Right lobe of liver (tissue), 4 donors: Measurements from ENCODE around the gene BPIFB1.

Source experiments
- POLR2A ChIP-seq: fragments of 450-650 bp; IDR thresholded peaks from one replicate; pipeline ENCODE4 v1.6.1; 2017; ENCODE audit warnings: antibody characterized with exemption, mild to moderate bottlenecking
- TF ChIP-seq, protein P1 (sequence below), 4 donors: fragments of 200-600 bp in 3 of 4; fragments of 450-650 bp in 1 of 4; IDR thresholded peaks; one replicate each; pipeline versions ENCODE4 v1.5.1 to v1.8.0; 2016 to 2022; ENCODE audit warnings: antibody characterized with exemption in 4 of 4, mild to moderate bottlenecking in 2 of 4
- donor health status: DM: no; HTN: no; CAD: no.
- donor health status: DM: no; HTN: no; CAD: no.
- donor health status: DM: no; HTN: yes; CAD: no.

GRCh38 chr20:33259371-33259770 is 23.6 kb upstream of the BPIFB1 start:
- TF ChIP-seq, protein P1, sequence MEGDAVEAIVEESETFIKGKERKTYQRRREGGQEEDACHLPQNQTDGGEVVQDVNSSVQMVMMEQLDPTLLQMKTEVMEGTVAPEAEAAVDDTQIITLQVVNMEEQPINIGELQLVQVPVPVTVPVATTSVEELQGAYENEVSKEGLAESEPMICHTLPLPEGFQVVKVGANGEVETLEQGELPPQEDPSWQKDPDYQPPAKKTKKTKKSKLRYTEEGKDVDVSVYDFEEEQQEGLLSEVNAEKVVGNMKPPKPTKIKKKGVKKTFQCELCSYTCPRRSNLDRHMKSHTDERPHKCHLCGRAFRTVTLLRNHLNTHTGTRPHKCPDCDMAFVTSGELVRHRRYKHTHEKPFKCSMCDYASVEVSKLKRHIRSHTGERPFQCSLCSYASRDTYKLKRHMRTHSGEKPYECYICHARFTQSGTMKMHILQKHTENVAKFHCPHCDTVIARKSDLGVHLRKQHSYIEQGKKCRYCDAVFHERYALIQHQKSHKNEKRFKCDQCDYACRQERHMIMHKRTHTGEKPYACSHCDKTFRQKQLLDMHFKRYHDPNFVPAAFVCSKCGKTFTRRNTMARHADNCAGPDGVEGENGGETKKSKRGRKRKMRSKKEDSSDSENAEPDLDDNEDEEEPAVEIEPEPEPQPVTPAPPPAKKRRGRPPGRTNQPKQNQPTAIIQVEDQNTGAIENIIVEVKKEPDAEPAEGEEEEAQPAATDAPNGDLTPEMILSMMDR (IDR thresholded peaks at IDR 0.05): no peak
- no peak for TF ChIP-seq POLR2A
